GM18526 (cell line): ENCODE data around the gene ACADS.

Source experiments
- POLR2A ChIP-seq: IDR thresholded peaks from 3 replicates; pipeline ENCODE4 v1.6.1; 2011; ENCODE audit not compliant: insufficient read length; ENCODE audit errors: extremely low read depth

The ACADS gene

GRCh38 chr12:120737557-120738251 lies 12.1 kb downstream of the ACADS start:
- no peak for TF ChIP-seq POLR2A

- no peak for TF ChIP-seq POLR2A
Observed at GRCh38 chr12:120738252-120739030, 12.8 kb downstream of the ACADS start.

GRCh38 chr12:120739031-120739762 lies 13.6 kb downstream of the ACADS start:
- no peak for TF ChIP-seq POLR2A

- TF ChIP-seq POLR2A, result no peak
Observed at GRCh38 chr12:120739821-120740613, 14.4 kb downstream of the ACADS start.

GRCh38 chr12:120740871-120741270 lies 15.2 kb downstream of the ACADS start:
- no peak for TF ChIP-seq POLR2A

GRCh38 chr12:120741476-120742421 lies 16.1 kb downstream of the ACADS start:
- no peak for TF ChIP-seq POLR2A

- TF ChIP-seq POLR2A, result no peak
Observed at GRCh38 chr12:120744922-120745493, 19.4 kb downstream of the ACADS start.

- TF ChIP-seq POLR2A, result no peak
Observed at GRCh38 chr12:120748242-120748641, 22.6 kb downstream of the ACADS start.

GRCh38 chr12:120749256-120749655 lies 23.6 kb downstream of the ACADS start:
- TF ChIP-seq POLR2A, result no peak

GRCh38 chr12:120750806-120751205 lies 25.2 kb downstream of the ACADS start:
- no peak for TF ChIP-seq POLR2A

- TF ChIP-seq POLR2A, result no peak
Observed at GRCh38 chr12:120751389-120751788, 25.8 kb downstream of the ACADS start.

- TF ChIP-seq POLR2A, result no peak
Observed at GRCh38 chr12:120754792-120755191, 29.2 kb downstream of the ACADS start.

- TF ChIP-seq POLR2A, result no peak
Observed at GRCh38 chr12:120755269-120755668, 29.6 kb downstream of the ACADS start.
